HuH-7 (cell line): ENCODE data around the gene NUBP2.

Experiments used
- DNase-seq: peaks from one replicate; pipeline ENCODE4 v3.0.0; 2011; ENCODE audit warnings: low spot score

NUBP2 gene, protein sequence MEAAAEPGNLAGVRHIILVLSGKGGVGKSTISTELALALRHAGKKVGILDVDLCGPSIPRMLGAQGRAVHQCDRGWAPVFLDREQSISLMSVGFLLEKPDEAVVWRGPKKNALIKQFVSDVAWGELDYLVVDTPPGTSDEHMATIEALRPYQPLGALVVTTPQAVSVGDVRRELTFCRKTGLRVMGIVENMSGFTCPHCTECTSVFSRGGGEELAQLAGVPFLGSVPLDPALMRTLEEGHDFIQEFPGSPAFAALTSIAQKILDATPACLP

GRCh38 chr16:1782408-1783264 is at the start of gene NUBP2, which contains the start of gene SPSB3:
TSS of gene NUBP2 (plus strand) at chr16:1782960. CDS start at chr16:1783021, 61 bp downstream.
TSS of gene SPSB3 (minus strand) at chr16:1782571. CDS start at chr16:1781483, 1,088 bp downstream.
- DNase-seq: peak; percentile 100

GRCh38 chr16:1734123-1734522 is 48.6 kb upstream of the NUBP2 start:
- no peak for DNase-seq

GRCh38 chr16:1734816-1735215 is 47.9 kb upstream of the NUBP2 start:
- DNase-seq: no peak

GRCh38 chr16:1740234-1740633 is 42.5 kb upstream of the NUBP2 start:
- DNase-seq: no peak

GRCh38 chr16:1740781-1741490 is 41.8 kb upstream of the NUBP2 start:
- DNase-seq: no peak

- no peak for DNase-seq
Measured at GRCh38 chr16:1741553-1742165, 41.1 kb upstream of the NUBP2 start.

- no peak for DNase-seq
Measured at GRCh38 chr16:1743376-1744337, 39.1 kb upstream of the NUBP2 start.

- DNase-seq: no peak
Measured at GRCh38 chr16:1744338-1744840, 38.4 kb upstream of the NUBP2 start.

DNA sequence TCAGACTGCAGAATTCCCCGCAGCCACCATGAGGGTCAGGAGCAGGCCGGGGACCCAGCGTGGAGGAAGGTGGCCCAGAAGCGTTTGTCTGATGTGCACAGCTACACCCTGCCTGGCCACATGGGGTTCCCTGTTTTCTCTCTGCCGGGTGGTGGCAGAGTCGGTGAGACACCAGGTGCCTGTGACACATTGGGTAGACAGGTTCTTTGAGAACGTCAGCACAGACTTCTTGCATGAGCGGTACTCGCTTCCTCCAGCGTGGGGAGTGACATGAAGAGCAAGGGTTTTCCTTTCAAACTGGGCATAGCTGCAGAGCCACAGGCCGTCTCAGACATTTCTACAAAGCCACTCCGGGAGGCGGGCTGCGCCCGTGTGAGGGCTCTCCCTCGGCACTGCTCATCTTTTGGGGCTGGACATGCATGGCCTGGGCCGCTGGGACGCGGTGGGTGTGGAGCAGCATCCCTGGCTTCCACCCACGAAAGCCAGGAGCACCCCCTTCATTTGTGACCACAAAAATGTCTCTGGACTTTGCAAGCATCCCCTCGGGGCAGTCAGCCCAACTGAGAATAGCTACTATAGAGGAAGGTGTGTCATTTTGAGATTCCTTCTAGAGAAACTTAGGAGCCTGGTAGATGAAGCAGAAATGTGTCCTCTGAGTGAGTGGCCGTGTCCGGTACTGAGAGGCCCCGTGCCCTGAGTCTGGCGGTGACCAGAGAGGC is 37.4 kb upstream of the NUBP2 start:
- no peak for DNase-seq

- no peak for DNase-seq
Measured at GRCh38 chr16:1745900-1746692, 36.7 kb upstream of the NUBP2 start.

- no peak for DNase-seq
Measured at GRCh38 chr16:1746693-1747195, 36.0 kb upstream of the NUBP2 start.

- no peak for DNase-seq
Measured at GRCh38 chr16:1747934-1748333, 34.8 kb upstream of the NUBP2 start.

GRCh38 chr16:1749152-1750117 is 33.3 kb upstream of the NUBP2 start:
- no peak for DNase-seq

DNA sequence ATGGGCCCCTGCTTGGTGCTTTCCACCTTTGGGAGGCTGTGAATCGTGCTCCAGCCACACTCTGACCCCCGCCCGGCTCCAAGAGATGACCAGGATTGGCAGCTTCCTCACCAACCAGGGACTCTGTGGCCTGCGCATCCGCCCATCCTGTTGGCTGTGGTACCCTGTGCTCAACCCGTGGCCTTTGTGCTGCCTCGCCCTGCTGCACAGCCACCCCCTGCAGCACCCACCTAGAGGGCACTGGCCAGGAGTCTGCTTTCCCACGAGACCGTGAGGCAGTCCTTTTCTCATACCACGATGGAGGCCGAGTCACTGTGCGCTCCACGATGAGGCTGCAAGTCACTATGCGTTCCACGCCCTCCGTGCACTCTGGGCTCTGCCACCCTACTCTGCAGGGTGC is 30.8 kb upstream of the NUBP2 start:
- DNase-seq: no peak

- DNase-seq: no peak
Measured at GRCh38 chr16:1752853-1753252, 29.9 kb upstream of the NUBP2 start.

GRCh38 chr16:1754204-1754603 is 28.6 kb upstream of the NUBP2 start:
- DNase-seq: no peak

- DNase-seq: peak; percentile 82
Measured at GRCh38 chr16:1757714-1758461, 24.9 kb upstream of the NUBP2 start.
